HCT116 (cell line): Measurements from ENCODE around the gene FGD5. TPM values are rescaled to one million over a fixed set of nuclear protein-coding genes. Genes with fewer than 3 reads are reported as not detected.

Source experiments
- ATAC-seq: fragments of 200-7000 bp; cut with Tn5 transposase; 2 replicates; pipeline ENCODE4 v1.9.1; 2020; ENCODE audit warnings: mild to moderate bottlenecking, moderate library complexity
- BruUV-seq: library from RNA; stranded (reverse); fragments of 400-500 nt; replicated peaks from 2 replicates; lab custom pipeline; 2021; lab: Mats Ljungman, UMichigan
- CTCF ChIA-PET: fragments of 300-600 bp; sonication (Branson Sonifier 250); formaldehyde crosslinking; loops from one replicate; lab custom pipeline; 2021; ENCODE audit warnings: antibody characterized with exemption; lab: Charles Lee
- POLR2A ChIA-PET: fragments of 300-600, 350-600 bp; sonication (Branson Sonifier 250); formaldehyde crosslinking; loops from one replicate; lab custom pipeline; 2021; ENCODE audit warnings: antibody characterized with exemption; lab: Charles Lee
- RAD21 ChIA-PET, 2 experiments: fragments of 300-600 bp; sonication (Branson Sonifier 250); formaldehyde crosslinking; loops; one replicate each; lab custom pipeline; 2023; ENCODE audit warnings: low total read pairs in 2 of 2; ENCODE audit not compliant: uncharacterized antibody in 2 of 2, unreplicated experiment in 2 of 2, low non-redundant PET in 1 of 2; lab: Charles Lee
- DNase-seq: peaks from one replicate; pipeline ENCODE4 v3.0.0-alpha.2; 2010; ENCODE audit warnings: low read depth, low spot score
- H2AFZ ChIP-seq: fragments of 200-600 bp; shearing (Covaris generic), sonication (generic); 2 replicates; pipeline ENCODE4 v1.6.1; 2017; ENCODE audit warnings: low read depth, mixed run types, mixed read lengths, antibody characterized with exemption, low read length; ENCODE audit not compliant: poor library complexity, severe bottlenecking
- H3K27ac ChIP-seq: 2 replicates; pipeline ENCODE4 v1.5.1; 2012; ENCODE audit warnings: low read depth, low read length
- H3K27me3 ChIP-seq: fragments of 200-600 bp; sonication (generic); 2 replicates; pipeline ENCODE4 v1.6.1; 2016; ENCODE audit warnings: mixed run types, low read length, mixed read lengths; ENCODE audit not compliant: insufficient read depth
- H3K36me3 ChIP-seq, 2 experiments: fragments of 200-500 bp in 1 of 2; fragments of 200-600 bp in 1 of 2; sonication (Bioruptor generic) in 1 of 2; sonication (generic) in 1 of 2; 2 replicates each; pipeline versions ENCODE4 v1.5.1 to v1.6.1; 2014 to 2016; ENCODE audit warnings: low read length in 2 of 2, inconsistent platforms in 1 of 2, mixed read lengths in 1 of 2, mixed run types in 1 of 2; ENCODE audit not compliant: insufficient read depth in 2 of 2, control insufficient read depth in 1 of 2
- H3K4me1 ChIP-seq, 2 experiments: fragments of 200-600 bp in 1 of 2; sonication (generic) in 1 of 2; 2 replicates each; pipeline versions ENCODE4 v1.5.1 to v1.6.1; 2012 to 2017; ENCODE audit warnings: low read length in 2 of 2, inconsistent platforms in 1 of 2, mild to moderate bottlenecking in 1 of 2, mixed read lengths in 1 of 2, mixed run types in 1 of 2, moderate library complexity in 1 of 2; ENCODE audit not compliant: insufficient read depth in 2 of 2, control insufficient read depth in 1 of 2
- H3K4me2 ChIP-seq: fragments of 200-600 bp; sonication (generic); 2 replicates; pipeline ENCODE4 v1.6.1; 2017; ENCODE audit warnings: mixed run types, low read length, mixed read lengths
- H3K4me3 ChIP-seq, 2 experiments: fragments of 200-600 bp in 1 of 2; sonication (generic) in 1 of 2; replicated peaks in 1 of 2; 2 replicates each; pipeline ENCODE4 v1.5.1; 2011 to 2016; ENCODE audit warnings: low read length in 2 of 2, control low read depth in 1 of 2, low read depth in 1 of 2, mild to moderate bottlenecking in 1 of 2, mixed read lengths in 1 of 2, mixed run types in 1 of 2
- H3K79me2 ChIP-seq: fragments of 200-600 bp; sonication (generic); 2 replicates; pipeline ENCODE4 v1.6.1; 2017; ENCODE audit warnings: mild to moderate bottlenecking, mixed run types, low read length, moderate library complexity, mixed read lengths; ENCODE audit not compliant: insufficient read depth
- H3K9ac ChIP-seq: fragments of 200-600 bp; sonication (generic); 2 replicates; pipeline ENCODE4 v1.6.1; 2016; ENCODE audit warnings: low read length, mixed read lengths
- H3K9me2 ChIP-seq: fragments of 200-600 bp; sonication (generic), shearing (Covaris generic); 2 replicates; pipeline ENCODE4 v1.6.1; 2017; ENCODE audit warnings: mixed run types, mild to moderate bottlenecking, moderate library complexity; ENCODE audit not compliant: insufficient read depth
- H3K9me3 ChIP-seq, 2 experiments: fragments of 200-500 bp in 1 of 2; fragments of 200-600 bp in 1 of 2; sonication (Bioruptor generic) in 1 of 2; sonication (generic) in 1 of 2; 2 replicates each; pipeline ENCODE4 v1.6.1; 2014 to 2017; ENCODE audit warnings: low read length in 2 of 2, mixed read lengths in 2 of 2, inconsistent platforms in 1 of 2, low read depth in 1 of 2, mild to moderate bottlenecking in 1 of 2, mixed run types in 1 of 2, moderate library complexity in 1 of 2; ENCODE audit not compliant: control insufficient read depth in 1 of 2, insufficient read depth in 1 of 2
- H4K20me1 ChIP-seq: fragments of 200-600 bp; sonication (generic), shearing (Covaris generic); 2 replicates; pipeline ENCODE4 v1.6.1; 2017; ENCODE audit warnings: mixed run types, mild to moderate bottlenecking, moderate library complexity; ENCODE audit not compliant: insufficient read depth
- RAD21 ChIP-seq: IDR thresholded peaks from 2 replicates; pipeline ENCODE4 v1.6.1; 2012; ENCODE audit warnings: low read depth, mild to moderate bottlenecking
- ZFX ChIP-seq: fragments of 450-650 bp; IDR thresholded peaks from 2 replicates; pipeline ENCODE4 v1.6.1; 2017
- intact Hi-C: fragments of 100-400 bp; cut with micrococcal nuclease; formaldehyde crosslinking; loops from 2 replicates; pipeline ENCODE4 v1.10.0; 2022
- total RNA-seq: library from RNA; stranded (reverse); gene quantifications from one replicate; pipeline ENCODE4 v1.2.1, GENCODE V29; 2021; ENCODE audit not compliant: unreplicated experiment
- TF ChIP-seq, protein P1 (sequence below), 3 experiments: fragments of 200-600 bp in 1 of 3; sonication (generic) in 1 of 3; IDR thresholded peaks in 2 of 3; conservative IDR thresholded peaks in 1 of 3; 2 replicates each; pipeline ENCODE4 v1.5.1; 2012 to 2017; ENCODE audit warnings: low read depth in 2 of 3, low read length in 2 of 3, antibody characterized with exemption in 1 of 3, borderline replicate concordance in 1 of 3, control low read depth in 1 of 3, mild to moderate bottlenecking in 1 of 3, mixed read lengths in 1 of 3, mixed run types in 1 of 3, moderate library complexity in 1 of 3; ENCODE audit not compliant: insufficient read depth in 1 of 3

FGD5 gene
- total RNA-seq, 1 experiment from 2014 or later = 0.22 TPM

DNA sequence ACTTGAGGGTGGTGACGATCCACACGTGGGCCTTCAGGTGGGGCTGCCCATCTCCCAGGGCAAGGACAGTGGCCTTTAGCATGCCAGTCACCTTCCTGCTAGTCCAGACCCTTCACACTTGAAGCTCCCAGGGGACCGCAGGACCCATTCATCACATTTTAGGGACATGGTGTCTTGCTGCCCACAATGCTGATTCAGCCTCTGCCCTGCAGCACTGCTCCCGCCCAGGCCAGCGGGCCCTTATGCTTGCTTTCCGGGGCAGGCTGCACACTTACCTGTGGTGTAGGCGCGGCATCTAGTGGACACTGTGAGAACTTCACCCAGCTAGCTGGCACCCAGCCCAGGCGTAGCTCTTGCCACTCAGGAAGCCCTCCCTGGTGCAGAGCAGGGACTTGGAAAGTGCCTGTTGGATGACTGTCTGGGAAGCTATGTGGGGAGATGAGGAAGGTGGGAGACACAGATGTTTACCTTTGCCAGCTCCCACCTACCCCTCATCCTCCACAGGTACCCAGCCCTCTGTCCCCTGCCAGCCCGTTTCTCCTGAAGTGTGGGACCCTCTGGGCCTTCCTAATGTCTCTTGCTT is 102.4 kb downstream of the FGD5 start:
- ChIA-PET CTCF (interaction anchor here (0.7 to 3.1 kb wide), 17 partner anchors 27 to 1264 kb away, joined by 3 to 19 read pairs (median 5); partner anchors contain the start of genes C3orf20 and CCDC174), POLR2A (no interaction called here), RAD21 (interaction anchor here (0.6 to 1.6 kb wide), 7 partner anchors 120 to 718 kb away, joined by 3 to 9 read pairs (median 3); no protein-coding TSS in a partner anchor)
- Histone ChIP-seq H3K9me3 (no peaks in the 10 kb centered on the region), H3K4me2 (0 out of 2 replicates have a peak overlapping the region, but pooled peaks have one; percentile 14), H3K9ac (no peak overlapping the region), H3K36me3 (no peaks in the 10 kb centered on the region), H3K27ac (no peak overlapping the region), H3K4me3 (no peak overlapping the region), H3K79me2 (no peaks in the 10 kb centered on the region), H3K4me1 (peaks cover 0 to 3% of the 10 kb centered on the region in 2 experiments; a peak in 1 of 4 replicates), H2AFZ (peak overlapping the region; percentile 69), H3K27me3 (no peaks in the 10 kb centered on the region), H3K9me2 (no peaks in the 10 kb centered on the region), H4K20me1 (no peaks in the 10 kb centered on the region)
- no TSS peak for BruUV-seq
- intact Hi-C loops = loop anchor here (1.0 to 10.0 kb wide), 9 partner anchors 130 to 1024 kb away; partner anchors contain the start of gene CAPN7
- DNase-seq (peak; percentile 65), ATAC-seq (peak; percentile 92)
- peak; percentile 98 for TF ChIP-seq RAD21
- TF ChIP-seq, protein P1, sequence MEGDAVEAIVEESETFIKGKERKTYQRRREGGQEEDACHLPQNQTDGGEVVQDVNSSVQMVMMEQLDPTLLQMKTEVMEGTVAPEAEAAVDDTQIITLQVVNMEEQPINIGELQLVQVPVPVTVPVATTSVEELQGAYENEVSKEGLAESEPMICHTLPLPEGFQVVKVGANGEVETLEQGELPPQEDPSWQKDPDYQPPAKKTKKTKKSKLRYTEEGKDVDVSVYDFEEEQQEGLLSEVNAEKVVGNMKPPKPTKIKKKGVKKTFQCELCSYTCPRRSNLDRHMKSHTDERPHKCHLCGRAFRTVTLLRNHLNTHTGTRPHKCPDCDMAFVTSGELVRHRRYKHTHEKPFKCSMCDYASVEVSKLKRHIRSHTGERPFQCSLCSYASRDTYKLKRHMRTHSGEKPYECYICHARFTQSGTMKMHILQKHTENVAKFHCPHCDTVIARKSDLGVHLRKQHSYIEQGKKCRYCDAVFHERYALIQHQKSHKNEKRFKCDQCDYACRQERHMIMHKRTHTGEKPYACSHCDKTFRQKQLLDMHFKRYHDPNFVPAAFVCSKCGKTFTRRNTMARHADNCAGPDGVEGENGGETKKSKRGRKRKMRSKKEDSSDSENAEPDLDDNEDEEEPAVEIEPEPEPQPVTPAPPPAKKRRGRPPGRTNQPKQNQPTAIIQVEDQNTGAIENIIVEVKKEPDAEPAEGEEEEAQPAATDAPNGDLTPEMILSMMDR (IDR thresholded peaks at IDR 0.05 in 2 of 3, conservative IDR thresholded peaks at IDR 0.05 in 1 of 3; ENCODE audit: borderline replicate concordance in 1 of 3, insufficient read depth in 1 of 3, low read depth in 2 of 3, low read length in 2 of 3) = peak; percentile 91 to 97 (median 92)
- TF ChIP-seq ZFX = no peak
